ENCODE data around the gene MAP1LC3C. TPM values are rescaled to one million over a fixed set of nuclear protein-coding genes. Genes with fewer than 3 reads are reported as not detected.

MAP1LC3C gene
- polyA plus RNA-seq, 1 donor from 2014 or later, result not detected

- no peaks in the 10 kb centered on the region for H3K4me1 Mint-ChIP-seq
- H3K4me3 Mint-ChIP-seq, result no peak overlapping the region
- no peak overlapping the region for H3K27ac Mint-ChIP-seq
- H3K36me3 Mint-ChIP-seq, result no peaks in the 10 kb centered on the region
- no peaks in the 10 kb centered on the region for H3K9me3 Mint-ChIP-seq
- peaks cover 1% of the 10 kb centered on the region for H3K27me3 Mint-ChIP-seq
Measured at GRCh38 chr1:241968611-241969010, 30.3 kb downstream of the MAP1LC3C start.

GRCh38 chr1:241964550-241965282, 34.2 kb downstream of the MAP1LC3C start:
- no peaks in the 10 kb centered on the region for H3K36me3 Mint-ChIP-seq
- H3K9me3 Mint-ChIP-seq, result no peaks in the 10 kb centered on the region
- no peaks in the 10 kb centered on the region for H3K4me1 Mint-ChIP-seq
- H3K27me3 Mint-ChIP-seq, result no peaks in the 10 kb centered on the region
- H3K4me3 Mint-ChIP-seq, result no peak overlapping the region
- no peak overlapping the region for H3K27ac Mint-ChIP-seq

GRCh38 chr1:241963722-241964121, 35.2 kb downstream of the MAP1LC3C start:
- Mint-ChIP-seq H3K27ac (no peak overlapping the region), H3K27me3 (no peaks in the 10 kb centered on the region), H3K36me3 (no peaks in the 10 kb centered on the region), H3K9me3 (no peaks in the 10 kb centered on the region), H3K4me1 (no peaks in the 10 kb centered on the region), H3K4me3 (no peak overlapping the region)

GRCh38 chr1:241962153-241962552, 36.7 kb downstream of the MAP1LC3C start:
- Mint-ChIP-seq H3K9me3 (peaks cover 0 to 3% (median 0%) of the 10 kb centered on the region in 3 donors), H3K27me3 (no peaks in the 10 kb centered on the region), H3K36me3 (no peaks in the 10 kb centered on the region), H3K4me1 (no peaks in the 10 kb centered on the region), H3K4me3 (no peak overlapping the region), H3K27ac (no peak overlapping the region)

GRCh38 chr1:241957692-241958494, 41.0 kb downstream of the MAP1LC3C start, which contains the start of gene BECN2:
Gene BECN2 (plus strand): TSS chr1:241957767. CDS start chr1:241957767, 0 bp downstream.
- peaks cover 0 to 3% (median 0%) of the 10 kb centered on the region in 3 donors for H3K9me3 Mint-ChIP-seq
- no peaks in the 10 kb centered on the region for H3K36me3 Mint-ChIP-seq
- no peaks in the 10 kb centered on the region for H3K4me1 Mint-ChIP-seq
- no peak within 1 kb of the TSS for H3K4me3 Mint-ChIP-seq
- no peak within 1 kb of the TSS for H3K27ac Mint-ChIP-seq
- no peaks in the 10 kb centered on the region for H3K27me3 Mint-ChIP-seq

- no peak overlapping the region for H3K27ac Mint-ChIP-seq
- no peak overlapping the region for H3K4me3 Mint-ChIP-seq
- no peaks in the 10 kb centered on the region for H3K4me1 Mint-ChIP-seq
- no peaks in the 10 kb centered on the region for H3K27me3 Mint-ChIP-seq
- H3K9me3 Mint-ChIP-seq, result no peaks in the 10 kb centered on the region
- H3K36me3 Mint-ChIP-seq, result no peaks in the 10 kb centered on the region
Measured at GRCh38 chr1:241950390-241950789, 48.5 kb downstream of the MAP1LC3C start.

GRCh38 chr1:241947354-241947753, 51.5 kb downstream of the MAP1LC3C start:
- no peaks in the 10 kb centered on the region for H3K4me1 Mint-ChIP-seq
- peaks cover 3% of the 10 kb centered on the region for H3K27me3 Mint-ChIP-seq
- no peak overlapping the region for H3K27ac Mint-ChIP-seq
- no peaks in the 10 kb centered on the region for H3K36me3 Mint-ChIP-seq
- H3K4me3 Mint-ChIP-seq, result no peak overlapping the region
- H3K9me3 Mint-ChIP-seq, result no peaks in the 10 kb centered on the region

Other genes with a start within 250 kb of the MAP1LC3C start
- 0.29 TPM for gene EXO1, start 150.9 kb downstream of the MAP1LC3C start, polyA plus RNA-seq
- not detected for gene BECN2, start 41.3 kb downstream of the MAP1LC3C start, polyA plus RNA-seq

Measured in IgD-negative memory B cell (primary cell).